Tibial nerve (tissue), 4 donors: ENCODE data around the gene ATP5ME. TPM values are rescaled to one million over a fixed set of nuclear protein-coding genes. Genes with fewer than 3 reads are reported as not detected.

ENCODE experiments used
- DNase-seq, 2 donors: peaks; one replicate each; pipeline ENCODE4 v3.0.0-alpha.2; 2019; ENCODE audit warnings: low spot score in 2 of 2
- H3K27ac ChIP-seq, 4 donors: fragments of 200-600 bp; sonication (generic) in 3 of 4; one replicate each; pipeline ENCODE4 v1.5.1; 2017 to 2019; ENCODE audit warnings: mild to moderate bottlenecking in 1 of 4
- H3K27me3 ChIP-seq, 2 donors: fragments of 200-600 bp; sonication (generic) in 1 of 2; one replicate each; pipeline versions ENCODE4 v1.5.1 to v1.6.0; 2017 to 2019
- H3K36me3 ChIP-seq, 3 donors: fragments of 200-600 bp; sonication (generic); one replicate each; pipeline ENCODE4 v1.5.1; 2018 to 2019
- H3K4me1 ChIP-seq, 4 donors: fragments of 200-600 bp; sonication (generic) in 3 of 4; one replicate each; pipeline ENCODE4 v1.5.1; 2017 to 2019
- H3K4me3 ChIP-seq, 4 donors: fragments of 200-600 bp; sonication (generic) in 3 of 4; one replicate each; pipeline ENCODE4 v1.5.1; 2017 to 2019; ENCODE audit warnings: mild to moderate bottlenecking in 1 of 4, moderate library complexity in 1 of 4
- H3K9me3 ChIP-seq, 4 donors: fragments of 200-600 bp; sonication (generic) in 3 of 4; one replicate each; pipeline ENCODE4 v1.5.1; 2017 to 2019
- EP300 ChIP-seq, 2 donors: sonication (generic); formaldehyde crosslinking; IDR thresholded peaks; one replicate each; pipeline ENCODE4 v1.6.1; 2017; ENCODE audit warnings: antibody characterized with exemption in 2 of 2, mild to moderate bottlenecking in 1 of 2
- POLR2A ChIP-seq, 2 donors: fragments of 450-650 bp; IDR thresholded peaks; one replicate each; pipeline ENCODE4 v1.6.1; 2017; ENCODE audit warnings: antibody characterized with exemption in 2 of 2, mild to moderate bottlenecking in 2 of 2, moderate library complexity in 2 of 2
- WGBS, 2 donors: methylation state at CpG; one replicate each; pipeline ENCODE4 v1.1.5; 2018; 5-methylcytosine and 5-hydroxymethylcytosine counted together
- total RNA-seq, 4 donors: library from RNA; depleted of rRNA; stranded (reverse); fragments of >200 nt; gene quantifications; one replicate each; pipeline ENCODE4 v1.1.0, GENCODE V29; 2016
- TF ChIP-seq, protein P1 (sequence below), 5 experiments: fragments of 200-600 bp in 3 of 5; fragments of 450-650 bp in 2 of 5; sonication (generic) in 3 of 5; IDR thresholded peaks; one replicate each; pipeline ENCODE4 v1.5.1; 2016 to 2019; ENCODE audit warnings: antibody characterized with exemption in 5 of 5, mild to moderate bottlenecking in 3 of 5, moderate library complexity in 2 of 5

ATP5ME gene
- total RNA-seq, 4 donors from 2014 or later = 50.0 to 219 (median 139) TPM

DNA sequence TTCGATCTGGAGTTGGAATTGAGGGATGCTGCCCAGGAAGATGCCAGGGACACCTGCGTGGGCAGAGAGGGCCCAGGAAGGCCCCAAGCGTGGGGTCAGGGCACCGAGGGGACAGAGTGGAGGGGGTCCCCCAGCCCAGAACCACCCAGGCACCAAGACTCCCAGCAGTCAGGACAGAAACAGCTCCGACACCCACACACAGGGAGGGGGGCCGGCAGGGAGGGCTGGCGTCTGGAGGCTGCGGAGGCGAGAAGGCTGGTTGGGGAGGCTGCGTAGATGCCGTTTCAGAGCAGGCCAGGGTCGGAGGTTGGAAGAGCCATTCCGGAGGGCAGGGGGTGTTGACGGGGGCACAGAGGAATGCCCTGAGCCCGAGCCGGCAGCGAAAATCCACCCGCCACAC is 23.6 kb downstream of the ATP5ME start:
- H3K4me3 ChIP-seq = peak overlapping the region in 1 of 4 donors; percentile 11
- H3K36me3 ChIP-seq = no peaks in the 10 kb centered on the region
- H3K27ac ChIP-seq = no peak overlapping the region
- H3K9me3 ChIP-seq = no peaks in the 10 kb centered on the region
- no peaks in the 10 kb centered on the region for H3K4me1 ChIP-seq
- no peak for DNase-seq
- WGBS, 2 donors = 42 to 59% methylated on average over 17 to 18 of the region's 18 CpGs
- no peak for TF ChIP-seq POLR2A (IDR thresholded peaks at IDR 0.05)
- no peak for TF ChIP-seq EP300 (IDR thresholded peaks at IDR 0.05)
- TF ChIP-seq, protein P1, sequence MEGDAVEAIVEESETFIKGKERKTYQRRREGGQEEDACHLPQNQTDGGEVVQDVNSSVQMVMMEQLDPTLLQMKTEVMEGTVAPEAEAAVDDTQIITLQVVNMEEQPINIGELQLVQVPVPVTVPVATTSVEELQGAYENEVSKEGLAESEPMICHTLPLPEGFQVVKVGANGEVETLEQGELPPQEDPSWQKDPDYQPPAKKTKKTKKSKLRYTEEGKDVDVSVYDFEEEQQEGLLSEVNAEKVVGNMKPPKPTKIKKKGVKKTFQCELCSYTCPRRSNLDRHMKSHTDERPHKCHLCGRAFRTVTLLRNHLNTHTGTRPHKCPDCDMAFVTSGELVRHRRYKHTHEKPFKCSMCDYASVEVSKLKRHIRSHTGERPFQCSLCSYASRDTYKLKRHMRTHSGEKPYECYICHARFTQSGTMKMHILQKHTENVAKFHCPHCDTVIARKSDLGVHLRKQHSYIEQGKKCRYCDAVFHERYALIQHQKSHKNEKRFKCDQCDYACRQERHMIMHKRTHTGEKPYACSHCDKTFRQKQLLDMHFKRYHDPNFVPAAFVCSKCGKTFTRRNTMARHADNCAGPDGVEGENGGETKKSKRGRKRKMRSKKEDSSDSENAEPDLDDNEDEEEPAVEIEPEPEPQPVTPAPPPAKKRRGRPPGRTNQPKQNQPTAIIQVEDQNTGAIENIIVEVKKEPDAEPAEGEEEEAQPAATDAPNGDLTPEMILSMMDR (IDR thresholded peaks at IDR 0.05) = no peak
- H3K27me3 ChIP-seq = peaks cover 0 to 47% of the 10 kb centered on the region in 2 donors

DNA sequence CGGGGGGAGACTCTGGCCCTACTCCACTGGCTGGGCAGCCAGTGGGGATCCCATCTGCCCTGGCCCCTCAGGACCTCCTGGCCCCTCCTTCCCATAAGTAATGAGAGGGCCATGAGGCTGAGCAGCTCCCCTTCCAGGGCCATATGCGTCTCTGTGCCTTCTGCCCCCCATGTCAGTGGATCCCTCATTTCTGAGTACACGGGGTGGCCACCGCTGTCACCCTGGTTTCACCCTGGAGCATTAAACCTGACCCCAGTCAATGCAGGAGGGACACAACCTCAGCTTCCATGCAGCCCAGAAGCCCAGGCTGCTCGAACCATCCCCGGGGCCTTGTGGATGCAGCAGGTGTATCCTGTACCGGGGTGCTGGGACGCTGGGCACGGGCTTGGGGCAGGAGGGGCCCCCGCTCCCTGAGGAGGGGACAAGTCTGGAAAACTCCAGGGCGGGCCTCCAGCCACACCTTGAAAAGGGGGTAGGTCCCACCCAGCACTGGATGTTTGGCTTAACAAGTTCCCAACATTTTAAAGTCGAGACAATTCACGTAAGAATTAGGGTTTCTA is 24.2 kb downstream of the ATP5ME start:
- WGBS, 2 donors = 87 to 95% methylated on average over 12 of the region's 13 CpGs
- no peak overlapping the region for H3K27ac ChIP-seq

DNA sequence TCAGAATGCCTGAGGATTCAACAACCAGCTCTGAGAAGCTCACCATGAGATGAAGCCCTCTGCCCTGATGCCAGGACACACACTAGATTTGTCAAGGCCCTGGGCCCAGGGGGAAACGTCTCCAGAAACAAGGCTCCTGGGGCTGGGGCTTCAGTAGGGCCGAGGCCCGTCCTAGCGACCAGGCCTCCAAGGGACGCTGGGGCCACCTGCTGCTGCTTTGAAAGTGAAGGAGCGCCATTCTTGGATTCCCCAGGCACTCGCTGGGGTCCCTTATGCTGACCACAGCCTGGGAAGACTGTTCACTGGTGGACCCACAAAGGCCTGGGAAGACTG is 24.8 kb downstream of the ATP5ME start:
- DNase-seq = no peak

More for the DNA sequence above, 24.2 kb downstream of the ATP5ME start:
- no peak for DNase-seq
- Histone ChIP-seq H3K36me3 (no peaks in the 10 kb centered on the region), H3K27me3 (peaks cover 0 to 47% of the 10 kb centered on the region in 2 donors), H3K4me1 (no peaks in the 10 kb centered on the region), H3K9me3 (no peaks in the 10 kb centered on the region), H3K4me3 (no peak overlapping the region)
- TF ChIP-seq POLR2A (IDR thresholded peaks at IDR 0.05) (no peak), EP300 (IDR thresholded peaks at IDR 0.05) (no peak)
- TF ChIP-seq, protein P1 (IDR thresholded peaks at IDR 0.05) = no peak

DNA sequence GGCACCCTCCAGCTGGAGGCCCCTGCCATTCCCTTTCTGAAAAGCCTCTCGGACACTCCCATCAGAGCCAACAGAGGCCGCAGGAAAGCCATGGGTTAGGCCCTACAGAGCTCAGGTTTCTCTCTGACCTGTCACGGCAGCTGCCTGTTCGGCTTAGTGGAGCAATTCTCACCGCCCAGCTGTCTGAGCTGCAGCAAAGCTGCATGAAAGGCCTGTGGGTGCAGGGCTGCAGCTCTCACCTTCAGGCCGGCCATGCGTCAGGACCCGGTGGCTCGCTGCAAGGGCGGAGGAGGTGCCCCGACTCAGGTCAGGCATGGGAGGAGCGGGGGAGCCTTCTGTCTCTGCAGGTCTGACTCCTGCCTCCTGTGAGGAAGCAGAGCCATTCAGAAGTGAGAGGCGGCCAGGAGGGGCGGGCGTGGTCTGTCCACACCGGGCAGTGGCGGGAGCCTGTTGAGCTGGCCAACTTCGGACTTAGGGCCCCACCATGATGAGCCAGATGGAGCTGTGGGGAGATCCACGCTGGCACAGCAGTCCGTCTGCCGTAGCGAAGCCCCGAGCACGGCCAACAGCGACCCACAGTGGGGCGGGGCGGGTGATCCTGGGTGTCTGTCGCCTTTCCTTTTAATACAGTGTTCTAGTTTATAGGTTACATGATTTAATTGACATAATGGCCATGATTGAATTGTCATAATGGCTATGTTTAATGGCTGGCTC is 25.3 kb downstream of the ATP5ME start:
- H3K9me3 ChIP-seq = peaks cover 0 to 6% (median 0%) of the 10 kb centered on the region in 4 donors
- no peak overlapping the region for H3K27ac ChIP-seq
- no peak overlapping the region for H3K4me3 ChIP-seq
- TF ChIP-seq, protein P1 (IDR thresholded peaks at IDR 0.05) = no peak
- no peak for TF ChIP-seq POLR2A (IDR thresholded peaks at IDR 0.05)
- no peak for TF ChIP-seq EP300 (IDR thresholded peaks at IDR 0.05)
- no peaks in the 10 kb centered on the region for H3K36me3 ChIP-seq
- no peak for DNase-seq
- no peaks in the 10 kb centered on the region for H3K4me1 ChIP-seq
- H3K27me3 ChIP-seq = peaks cover 0 to 41% of the 10 kb centered on the region in 2 donors
- 72 to 83% methylated on average over 18 to 27 of the region's 28 CpGs for WGBS, 2 donors

More for the DNA sequence above, 24.8 kb downstream of the ATP5ME start:
- Histone ChIP-seq H3K27me3 (peaks cover 0 to 44% of the 10 kb centered on the region in 2 donors), H3K36me3 (no peaks in the 10 kb centered on the region), H3K4me1 (no peaks in the 10 kb centered on the region), H3K9me3 (peaks cover 0 to 3% (median 0%) of the 10 kb centered on the region in 4 donors), H3K27ac (no peak overlapping the region), H3K4me3 (no peak overlapping the region)
- 88 to 92% methylated on average over 5 to 7 of the region's 7 CpGs for WGBS, 2 donors
- TF ChIP-seq EP300 (IDR thresholded peaks at IDR 0.05) = no peak
- TF ChIP-seq, protein P1 (IDR thresholded peaks at IDR 0.05) = no peak

DNA sequence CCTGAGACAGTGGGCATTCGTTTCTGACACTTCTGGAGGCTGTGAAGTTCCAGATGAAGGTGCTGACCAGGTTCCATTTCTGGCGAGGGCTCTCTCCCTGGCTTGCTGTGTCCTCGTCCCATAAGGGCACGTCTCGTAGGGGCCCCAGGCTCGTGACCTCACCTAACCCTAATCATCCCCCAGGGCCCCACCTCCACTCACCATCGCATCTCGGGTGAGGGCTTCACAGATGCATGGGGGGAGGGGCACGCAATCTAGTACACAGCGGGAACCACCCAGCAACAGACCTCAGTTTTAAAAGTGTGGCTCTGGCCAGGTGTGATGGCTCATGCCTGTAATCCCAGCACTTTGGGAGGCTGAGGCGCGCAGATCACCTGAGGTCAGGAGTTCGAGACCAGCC is 26.6 kb downstream of the ATP5ME start:
- TF ChIP-seq EP300 (IDR thresholded peaks at IDR 0.05) (no peak), POLR2A (IDR thresholded peaks at IDR 0.05) (no peak)
- TF ChIP-seq, protein P1 (IDR thresholded peaks at IDR 0.05) = no peak
- H3K36me3 ChIP-seq = no peaks in the 10 kb centered on the region
- H3K27me3 ChIP-seq = peaks cover 0 to 37% of the 10 kb centered on the region in 2 donors
- 53 to 65% methylated on average over 13 of the region's 13 CpGs for WGBS, 2 donors
- H3K4me3 ChIP-seq = no peak overlapping the region
- H3K4me1 ChIP-seq = no peaks in the 10 kb centered on the region
- no peak for DNase-seq
- no peak overlapping the region for H3K27ac ChIP-seq
- peaks cover 0 to 17% (median 0%) of the 10 kb centered on the region in 4 donors for H3K9me3 ChIP-seq
